Measurements from ENCODE around the gene STARD8.

The STARD8 gene

DNA sequence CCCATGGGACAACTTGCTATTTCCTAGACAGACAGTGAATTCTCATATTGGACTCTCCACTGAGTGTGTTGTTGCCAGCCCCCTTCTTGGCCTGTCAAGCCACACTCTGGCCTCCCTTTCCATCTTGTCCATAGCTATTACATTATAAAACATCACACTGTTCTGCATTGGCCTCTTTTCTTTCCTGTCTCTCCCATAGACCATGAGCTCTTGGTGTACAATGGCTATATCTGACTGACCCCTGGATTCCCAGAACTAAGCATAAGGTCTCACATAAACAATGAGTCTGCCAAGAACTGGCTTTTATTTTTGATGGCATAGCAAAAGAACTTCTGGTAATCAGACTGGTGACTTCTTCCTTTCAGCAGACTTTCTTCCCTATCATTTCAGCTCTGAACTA is 23.8 kb downstream of the STARD8 start:
- no peak for DNase-seq (ENCODE audit: low read depth)
- TF ChIP-seq CTCF (IDR thresholded peaks at IDR 0.05; ENCODE audit: low read length, missing control alignments), result no peak
- no peak overlapping the region for H3K4me3 ChIP-seq (replicated peaks; ENCODE audit: low read depth, low read length)

GRCh38 chrX:68672581-68673318 is 25.3 kb downstream of the STARD8 start:
- no peak overlapping the region for H3K4me3 ChIP-seq (replicated peaks; ENCODE audit: low read depth, low read length)
- no peak for TF ChIP-seq CTCF (IDR thresholded peaks at IDR 0.05; ENCODE audit: low read length, missing control alignments)
- DNase-seq (ENCODE audit: low read depth), result no peak

- no peak for DNase-seq (ENCODE audit: low read depth)
- no peak for TF ChIP-seq CTCF (IDR thresholded peaks at IDR 0.05; ENCODE audit: low read length, missing control alignments)
- no peak overlapping the region for H3K4me3 ChIP-seq (replicated peaks; ENCODE audit: low read depth, low read length)
Observed at GRCh38 chrX:68675571-68675970, 28.1 kb downstream of the STARD8 start.

DNA sequence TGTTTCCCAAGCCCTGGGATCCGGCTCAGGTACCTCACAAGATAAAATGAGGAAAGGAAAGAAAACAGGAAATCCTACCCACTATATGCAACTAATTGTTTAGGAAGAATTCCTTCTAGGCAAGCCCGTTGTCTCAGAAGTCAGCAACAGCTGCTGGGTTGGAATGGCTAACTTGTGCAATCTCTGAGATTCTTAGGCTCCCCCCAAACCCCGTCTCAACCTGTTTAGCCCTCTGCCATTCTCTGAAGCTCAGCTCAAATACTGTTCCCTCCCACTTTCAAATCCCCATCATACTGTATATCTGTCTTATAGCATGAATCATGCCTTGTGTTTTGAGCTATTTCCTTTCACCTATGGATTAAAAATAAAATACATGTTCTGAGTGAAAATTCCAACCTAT is 28.9 kb downstream of the STARD8 start:
- TF ChIP-seq CTCF (IDR thresholded peaks at IDR 0.05; ENCODE audit: low read length, missing control alignments), result no peak
- no peak overlapping the region for H3K4me3 ChIP-seq (replicated peaks; ENCODE audit: low read depth, low read length)
- no peak for DNase-seq (ENCODE audit: low read depth)

DNA sequence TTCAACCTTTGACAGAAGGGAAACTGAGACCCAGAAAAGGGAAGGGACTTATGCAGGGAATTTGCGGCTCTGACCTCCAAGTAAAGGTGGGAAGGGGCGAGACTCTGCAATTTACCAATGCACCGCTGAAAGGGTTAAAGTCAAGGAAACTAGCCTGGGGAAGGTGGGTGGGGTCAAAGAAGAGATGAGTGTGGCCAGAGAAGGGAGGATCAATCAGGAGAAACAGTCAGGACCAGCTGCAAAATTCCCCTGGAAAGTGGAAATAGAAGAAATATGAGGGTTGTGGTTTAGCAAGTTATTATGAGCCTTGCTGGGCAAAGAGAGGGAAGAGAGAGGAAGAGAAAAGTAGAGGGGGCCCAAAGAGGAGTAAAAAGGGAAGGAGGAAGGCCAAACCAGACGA is 30.5 kb downstream of the STARD8 start:
- no peak for DNase-seq (ENCODE audit: low read depth)

DNA sequence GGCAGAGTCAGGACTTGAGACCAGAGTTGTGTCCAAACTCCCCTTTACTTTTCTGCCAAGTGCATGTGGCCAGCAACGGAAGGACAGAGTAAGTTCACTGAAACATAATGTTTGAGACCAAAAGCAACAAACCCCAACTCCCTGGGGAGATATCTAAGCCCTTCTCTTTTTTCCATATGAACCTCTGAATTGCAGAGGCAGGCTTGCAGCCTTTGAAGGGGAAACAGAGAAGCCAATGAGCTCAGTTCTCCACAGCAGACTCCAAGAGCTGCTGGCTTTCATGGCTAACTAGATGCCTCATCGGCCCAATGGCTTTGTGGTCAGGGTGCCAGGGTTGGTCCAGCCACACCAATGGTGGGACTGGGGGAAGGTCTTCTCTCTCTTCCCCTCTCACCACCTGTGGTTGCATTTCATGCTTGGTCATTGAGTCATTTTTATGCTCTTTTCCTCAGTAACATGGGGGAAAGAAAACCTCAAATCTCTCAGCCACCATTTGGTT is 34.0 kb downstream of the STARD8 start:
- H3K4me3 ChIP-seq (replicated peaks; ENCODE audit: low read depth, low read length), result no peak overlapping the region
- no peak for TF ChIP-seq CTCF (IDR thresholded peaks at IDR 0.05; ENCODE audit: low read length, missing control alignments)
- DNase-seq (ENCODE audit: low read depth), result peak; percentile 64

More for the DNA sequence above, 30.5 kb downstream of the STARD8 start:
- no peak overlapping the region for H3K4me3 ChIP-seq (replicated peaks; ENCODE audit: low read depth, low read length)
- TF ChIP-seq CTCF (IDR thresholded peaks at IDR 0.05; ENCODE audit: low read length, missing control alignments), result no peak

- DNase-seq (ENCODE audit: low read depth), result no peak
- TF ChIP-seq CTCF (IDR thresholded peaks at IDR 0.05; ENCODE audit: low read length, missing control alignments), result no peak
Observed at GRCh38 chrX:68682790-68683189, 35.3 kb downstream of the STARD8 start.

More at GRCh38 chrX:68682790-68683189, 35.3 kb downstream of the STARD8 start:
- no peak overlapping the region for H3K4me3 ChIP-seq (replicated peaks; ENCODE audit: low read depth, low read length)

Measured in fibroblast of pulmonary artery (primary cell).